ENCODE results near the gene WNT8B.

Gene WNT8B

DNA sequence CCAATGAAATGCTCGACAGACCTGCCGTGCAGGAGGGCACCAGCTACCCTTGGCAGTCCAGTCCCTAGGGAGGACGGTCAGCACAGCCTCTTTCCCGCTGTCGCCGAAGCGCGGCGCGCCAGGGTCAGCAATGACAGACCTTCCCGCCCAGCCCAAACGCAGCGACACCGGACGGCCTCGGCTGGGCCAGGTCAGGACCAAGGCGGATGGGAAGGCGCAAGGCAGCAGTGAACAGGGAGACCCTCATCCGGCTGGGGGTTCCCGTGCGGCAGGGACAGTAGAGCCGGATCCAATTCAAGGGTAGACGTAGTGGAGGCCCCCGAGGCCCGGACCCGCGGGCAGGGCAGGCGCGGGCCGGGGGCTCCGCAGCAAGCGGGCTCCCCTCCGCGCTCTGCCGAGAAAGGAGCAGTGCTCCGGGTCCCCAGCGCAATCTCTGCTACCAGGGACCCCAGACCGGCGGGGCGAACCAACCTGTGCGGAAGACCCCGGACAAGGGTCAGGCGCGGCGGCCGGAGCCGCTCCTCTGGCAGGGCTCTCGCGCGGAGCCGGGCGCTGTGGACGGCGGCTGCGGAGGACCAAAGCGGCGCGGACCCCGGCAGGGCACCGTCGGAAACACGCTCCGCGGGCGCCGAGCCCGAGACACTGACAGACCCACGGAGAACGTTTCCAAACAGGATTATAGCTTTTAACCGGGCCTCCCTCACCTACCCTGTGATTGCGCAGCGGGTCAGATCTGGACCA, 56.7 kb downstream of the WNT8B start, which contains the start of gene SEC31B:
TSS of gene SEC31B (minus strand) at position 551 of the 741 bp plus-strand sequence. CDS start 2,909 bp downstream, outside the sequence.
- no peak for DNase-seq

GRCh38 chr10:100520811-100521210, 58.0 kb downstream of the WNT8B start:
- no peak for DNase-seq

DNA sequence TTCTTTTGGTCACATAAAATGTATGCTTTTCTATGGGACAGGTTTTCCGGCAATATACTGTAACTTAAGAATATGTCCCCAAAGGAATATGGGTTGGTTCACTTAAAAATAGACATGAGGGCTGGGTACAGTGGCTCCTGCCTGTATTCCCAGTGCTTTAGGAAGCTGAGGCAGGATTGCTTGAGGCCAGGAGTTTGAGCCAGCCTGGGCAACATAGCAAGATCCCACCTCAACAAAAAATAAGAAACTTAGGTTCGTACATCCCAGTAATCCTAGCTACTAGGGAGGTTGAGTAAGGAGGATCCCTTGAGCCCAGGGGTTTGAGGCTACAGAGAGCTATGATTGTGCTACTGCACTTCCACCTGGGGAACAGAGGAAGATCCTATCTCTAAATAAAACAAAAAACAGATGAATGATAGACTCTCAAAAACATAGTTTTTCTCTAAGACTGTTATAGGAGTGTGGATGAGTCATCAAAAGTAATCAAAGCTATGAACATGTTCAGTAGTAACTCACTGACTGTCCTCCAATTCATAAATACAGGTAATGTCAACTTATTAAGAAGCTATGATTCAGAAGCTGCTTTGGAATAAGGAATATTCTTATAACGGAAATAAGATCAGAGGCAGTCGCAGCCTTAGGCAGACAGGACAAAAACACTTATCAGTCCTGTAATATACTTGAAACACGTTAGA, 59.4 kb downstream of the WNT8B start:
- DNase-seq = no peak

- DNase-seq = no peak
These were observed 60.1 kb downstream of the WNT8B start for GRCh38 chr10:100522945-100523344.

DNA sequence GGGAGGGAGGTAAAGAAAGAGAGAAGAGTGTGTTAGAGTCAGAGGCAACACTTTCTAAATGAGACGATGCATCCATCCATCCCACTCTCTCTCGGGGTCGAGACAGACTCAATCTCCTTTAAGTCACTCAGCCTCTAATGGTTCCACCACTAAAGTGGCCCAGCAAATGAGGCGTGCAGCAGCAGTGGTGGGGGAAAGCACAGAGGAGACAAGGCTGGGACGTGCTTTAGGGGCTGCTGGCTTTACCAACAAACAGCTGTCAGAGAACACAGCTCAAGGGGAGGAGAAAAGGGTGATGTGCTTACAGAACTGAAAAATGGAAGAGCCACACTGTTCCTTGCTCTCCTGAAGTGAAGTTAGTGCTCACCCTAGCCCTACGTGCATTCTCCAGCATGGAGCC, 61.4 kb downstream of the WNT8B start:
- DNase-seq = no peak

- no peak for DNase-seq
These were observed 61.8 kb downstream of the WNT8B start for GRCh38 chr10:100524638-100525037.

DNA sequence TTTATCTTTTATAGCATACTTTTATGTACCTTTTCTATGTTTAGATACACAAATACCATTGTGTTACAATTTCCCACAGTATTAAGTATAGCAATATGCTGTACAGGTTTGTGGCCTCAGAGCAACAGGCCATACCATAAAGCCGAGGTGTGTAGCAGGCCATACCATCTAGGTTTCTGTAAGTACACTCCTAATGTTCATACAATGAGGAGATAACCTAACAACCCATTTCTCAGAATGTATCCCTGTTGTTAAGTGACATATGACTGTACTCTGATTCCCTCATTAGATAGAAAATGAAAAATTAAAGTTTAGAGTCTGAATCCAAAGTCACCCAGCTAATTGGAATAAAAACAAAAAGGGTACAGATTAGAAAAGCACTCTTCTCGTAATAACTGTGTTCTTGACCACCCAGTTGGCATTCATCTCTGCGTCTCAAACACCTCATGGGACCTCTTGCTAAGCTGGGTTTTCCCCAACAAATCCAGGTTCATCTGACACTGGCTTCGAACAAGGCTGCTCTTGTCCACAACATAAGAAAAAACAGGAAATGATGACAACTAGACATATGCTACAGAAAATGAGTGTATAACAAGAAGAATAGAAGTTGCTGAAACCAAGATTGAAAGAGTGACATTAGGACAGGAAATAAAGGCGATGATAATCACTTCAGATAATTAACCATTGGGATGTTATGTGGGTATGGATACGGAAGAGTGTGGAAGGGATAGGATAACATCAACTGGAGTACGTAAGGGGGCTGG, 65.5 kb downstream of the WNT8B start:
- DNase-seq = no peak

- no peak for DNase-seq
These were observed 66.2 kb downstream of the WNT8B start for GRCh38 chr10:100528921-100529474.

DNA sequence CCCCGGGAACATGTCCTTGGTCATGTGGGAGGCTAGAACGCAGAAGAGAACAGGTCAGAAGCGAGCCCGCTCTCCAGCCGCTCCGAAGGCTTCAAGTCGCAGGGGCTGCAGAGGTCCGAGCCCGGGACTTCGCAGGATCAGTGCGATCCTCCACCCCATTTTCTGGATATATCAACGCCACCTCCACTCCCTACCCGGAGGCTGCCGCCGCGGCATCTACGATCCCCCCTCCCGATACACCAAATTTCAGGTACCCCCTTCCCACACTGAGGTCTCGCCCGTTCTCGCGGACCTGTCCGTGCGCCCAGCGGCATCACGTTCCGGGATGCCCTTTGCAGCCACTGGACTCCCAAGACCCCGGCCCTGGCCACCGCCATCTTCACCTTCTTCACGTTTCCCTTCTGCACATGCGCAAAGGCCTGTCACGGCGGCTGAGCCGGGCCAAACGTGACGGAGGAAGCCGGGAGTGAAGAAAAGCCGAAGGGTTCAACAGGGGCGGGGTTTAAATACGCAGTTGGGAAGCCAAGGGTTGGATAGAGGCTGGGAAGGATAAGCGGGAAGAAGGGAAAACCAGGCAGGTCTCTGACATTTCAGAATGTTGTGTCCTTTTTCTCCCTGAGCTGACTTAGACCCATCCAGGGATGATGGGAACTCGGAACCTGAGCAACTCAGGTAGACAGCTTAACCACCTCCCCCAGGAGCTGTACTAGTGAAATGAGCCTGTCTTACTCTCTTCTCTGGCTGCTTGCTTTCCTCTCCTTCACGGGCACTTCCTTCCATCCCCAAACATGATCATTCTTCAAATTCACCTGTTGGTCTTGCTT, 66.9 kb downstream of the WNT8B start, which contains the start of gene NDUFB8:
TSS of gene NDUFB8 (minus strand) at position 397 of the 824 bp plus-strand sequence. CDS start at position 377, 20 bp downstream.
- DNase-seq = peak; percentile 85

GRCh38 chr10:100531761-100532160, 69.0 kb downstream of the WNT8B start:
- no peak for DNase-seq
